Endothelial cell of umbilical vein (primary cell): ENCODE results near the gene IGFBP2. TPM values are rescaled to one million over a fixed set of nuclear protein-coding genes. Genes with fewer than 3 reads are reported as not detected.

Experiments used
- BruUV-seq: library from RNA; stranded (reverse); fragments of 400-500 nt; replicated peaks from 2 replicates; lab custom pipeline; 2021; lab: Mats Ljungman, UMichigan
- CTCF ChIA-PET: fragments of 300-600, 350-600 bp; sonication (Branson Sonifier 250); formaldehyde crosslinking; loops from one replicate; lab custom pipeline; 2021; ENCODE audit warnings: antibody characterized with exemption, inconsistent platforms; lab: Charles Lee
- POLR2A ChIA-PET: fragments of 300-600, 350-600 bp; sonication (Branson Sonifier 250); formaldehyde crosslinking; loops from one replicate; lab custom pipeline; 2021; ENCODE audit warnings: antibody characterized with exemption, inconsistent platforms; lab: Charles Lee
- DNase-seq: peaks from one replicate; pipeline ENCODE4 v3.0.0-alpha.2; 2011; ENCODE audit warnings: low read depth, low spot score
- FAIRE-seq: peaks from 2 replicates; lab custom pipeline; 2011; peaks lifted over from hg19 to GRCh38; lab: Jason Lieb, UNC
- H2AFZ ChIP-seq: 2 replicates; pipeline ENCODE4 v1.6.0; 2012; ENCODE audit warnings: low read depth, low read length, control low read depth, inconsistent platforms
- H3K27ac ChIP-seq: 2 replicates; pipeline ENCODE4 v1.5.1; 2011; ENCODE audit warnings: low read depth, mild to moderate bottlenecking, control low read depth, low read length, moderate library complexity; ENCODE audit not compliant: insufficient read depth
- H3K27me3 ChIP-seq, 2 experiments: 2 replicates each; pipeline versions ENCODE4 v1.6.0 to v1.6.1; 2011; ENCODE audit warnings: low read length in 2 of 2, mixed read lengths in 1 of 2; ENCODE audit not compliant: control insufficient read depth in 2 of 2, insufficient read depth in 2 of 2
- H3K36me3 ChIP-seq, 2 experiments: 2 replicates in 1 of 2; 3 replicates in 1 of 2; pipeline ENCODE4 v1.5.1; 2011; ENCODE audit warnings: low read length in 2 of 2, mild to moderate bottlenecking in 1 of 2, moderate library complexity in 1 of 2; ENCODE audit not compliant: control insufficient read depth in 2 of 2, insufficient read depth in 2 of 2; ENCODE audit errors: extremely low read depth in 1 of 2
- H3K4me1 ChIP-seq: 3 replicates; pipeline ENCODE4 v1.5.1; 2011; ENCODE audit warnings: mild to moderate bottlenecking, low read length; ENCODE audit not compliant: control insufficient read depth, insufficient read depth; ENCODE audit errors: extremely low read depth
- H3K4me2 ChIP-seq: 2 replicates; pipeline ENCODE4 v1.6.1; 2011; ENCODE audit warnings: low read length, control low read depth, mixed read lengths; ENCODE audit not compliant: insufficient read depth
- H3K4me3 ChIP-seq, 3 experiments: fragments of 200-600 bp in 1 of 3; sonication (generic), shearing (Covaris generic) in 1 of 3; replicated peaks in 1 of 3; 2 replicates each; pipeline ENCODE4 v1.5.1; 2011 to 2016; ENCODE audit warnings: control low read depth in 3 of 3, low read length in 3 of 3, mild to moderate bottlenecking in 2 of 3, inconsistent platforms in 1 of 3, low read depth in 1 of 3, moderate library complexity in 1 of 3; ENCODE audit not compliant: insufficient read depth in 1 of 3
- H3K79me2 ChIP-seq: 2 replicates; pipeline ENCODE4 v1.6.0; 2012; ENCODE audit warnings: low read length, inconsistent platforms; ENCODE audit not compliant: control insufficient read depth, insufficient read depth
- H3K9ac ChIP-seq: replicated peaks from 2 replicates; pipeline ENCODE3; 2011; ENCODE audit warnings: low read length, control low read depth; ENCODE audit not compliant: insufficient read depth; ENCODE audit errors: extremely low read depth
- H3K9me1 ChIP-seq: replicated peaks from 3 replicates; pipeline ENCODE4 v1.6.0; 2011; ENCODE audit warnings: mild to moderate bottlenecking, low read length; ENCODE audit not compliant: control insufficient read depth, insufficient read depth; ENCODE audit errors: extremely low read depth
- H3K9me3 ChIP-seq: replicated peaks from 2 replicates; pipeline ENCODE4 v1.5.1; 2012; ENCODE audit warnings: low read length, inconsistent platforms; ENCODE audit not compliant: control insufficient read depth, insufficient read depth
- H4K20me1 ChIP-seq: replicated peaks from 2 replicates; pipeline ENCODE3; 2011; ENCODE audit warnings: mild to moderate bottlenecking, low read length; ENCODE audit not compliant: control insufficient read depth, insufficient read depth; ENCODE audit errors: extremely low read depth
- EZH2 ChIP-seq: IDR thresholded peaks from 2 replicates; pipeline ENCODE4 v1.6.1; 2012; ENCODE audit warnings: borderline replicate concordance, low read depth, mild to moderate bottlenecking, moderate library complexity, low read length, inconsistent platforms; ENCODE audit not compliant: severe bottlenecking
- dilution Hi-C: fragments of 300-500 bp; cut with MboI; formaldehyde crosslinking; loops from one replicate; pipeline ENCODE4 v1.15.0; 2019; ENCODE audit warnings: low sequenced_read_pairs; ENCODE audit not compliant: extremely low pct_ligation_motif_present
- intact Hi-C: fragments of 100-400 bp; cut with micrococcal nuclease; formaldehyde crosslinking; loops from one replicate; pipeline ENCODE4 v1.10.0; 2022
- polyA plus RNA-seq, 4 experiments: library from polyadenylated mRNA; depleted of rRNA in 3 of 4; stranded (reverse) in 3 of 4; unstranded in 1 of 4; fragments of >200 nt; gene quantifications; 2 replicates each; pipeline versions ENCODE4 v1.2.1 to v1.2.3, GENCODE V29; 2011 to 2012; ENCODE audit warnings: missing spikeins in 1 of 4
- total RNA-seq: library from RNA; stranded (reverse); gene quantifications from 2 replicates; pipeline ENCODE4 v1.2.3, GENCODE V29; 2021
- TF ChIP-seq, protein P1 (sequence below), 2 donors: IDR thresholded peaks; 1 replicate in 1 of 2; 2 replicates in 1 of 2; pipeline ENCODE4 v1.5.1; 2011; ENCODE audit warnings: low read length in 2 of 2, mild to moderate bottlenecking in 2 of 2, moderate library complexity in 2 of 2, control low read depth in 1 of 2, inconsistent platforms in 1 of 2, low read depth in 1 of 2; ENCODE audit not compliant: insufficient read depth in 1 of 2; ENCODE audit errors: extremely low read depth in 1 of 2

IGFBP2 gene
- total and polyA plus RNA-seq, 2 donors (not counting 3 experiments of a cell fraction or from before 2014, with no cell fraction given) = 212 to 261 TPM

DNA sequence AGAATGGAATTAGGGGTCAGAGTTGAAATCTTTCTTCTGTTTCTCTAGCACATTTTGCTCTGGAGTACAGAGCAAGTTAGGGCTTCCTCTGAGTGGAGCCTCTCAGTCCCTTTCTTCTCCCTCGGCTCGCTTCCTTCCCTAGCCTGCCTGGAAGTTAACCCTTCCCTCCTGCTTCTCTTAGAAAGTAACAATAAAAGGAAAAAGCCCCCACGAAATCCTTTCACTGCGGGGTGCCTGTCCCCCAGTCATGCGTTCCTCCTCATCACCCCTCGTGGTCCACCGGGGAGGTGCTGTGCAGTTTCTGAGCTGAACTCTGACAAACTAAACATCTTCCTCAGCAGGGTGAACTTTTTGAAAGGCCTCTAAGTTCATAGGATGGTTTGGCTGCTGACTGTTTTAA, 2.0 kb downstream of the IGFBP2 start:
- H3K4me1 ChIP-seq = peaks cover 30% of the 10 kb centered on the region
- no peaks in the 10 kb centered on the region for H4K20me1 ChIP-seq
- H3K9ac ChIP-seq = peak overlapping the region; percentile 57
- no peak for TF ChIP-seq EZH2
- TF ChIP-seq, protein P1, sequence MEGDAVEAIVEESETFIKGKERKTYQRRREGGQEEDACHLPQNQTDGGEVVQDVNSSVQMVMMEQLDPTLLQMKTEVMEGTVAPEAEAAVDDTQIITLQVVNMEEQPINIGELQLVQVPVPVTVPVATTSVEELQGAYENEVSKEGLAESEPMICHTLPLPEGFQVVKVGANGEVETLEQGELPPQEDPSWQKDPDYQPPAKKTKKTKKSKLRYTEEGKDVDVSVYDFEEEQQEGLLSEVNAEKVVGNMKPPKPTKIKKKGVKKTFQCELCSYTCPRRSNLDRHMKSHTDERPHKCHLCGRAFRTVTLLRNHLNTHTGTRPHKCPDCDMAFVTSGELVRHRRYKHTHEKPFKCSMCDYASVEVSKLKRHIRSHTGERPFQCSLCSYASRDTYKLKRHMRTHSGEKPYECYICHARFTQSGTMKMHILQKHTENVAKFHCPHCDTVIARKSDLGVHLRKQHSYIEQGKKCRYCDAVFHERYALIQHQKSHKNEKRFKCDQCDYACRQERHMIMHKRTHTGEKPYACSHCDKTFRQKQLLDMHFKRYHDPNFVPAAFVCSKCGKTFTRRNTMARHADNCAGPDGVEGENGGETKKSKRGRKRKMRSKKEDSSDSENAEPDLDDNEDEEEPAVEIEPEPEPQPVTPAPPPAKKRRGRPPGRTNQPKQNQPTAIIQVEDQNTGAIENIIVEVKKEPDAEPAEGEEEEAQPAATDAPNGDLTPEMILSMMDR (IDR thresholded peaks at IDR 0.05; ENCODE audit: extremely low read depth in 1 of 2, insufficient read depth in 1 of 2, low read depth in 1 of 2, low read length in 2 of 2) = peak in 1 of 2 donors; percentile 1
- dilution Hi-C loops = no loop called here
- peak; percentile 48 for FAIRE-seq
- TSS peak; percentile 25 for BruUV-seq
- H3K36me3 ChIP-seq = no peaks in the 10 kb centered on the region
- H3K9me3 ChIP-seq = no peaks in the 10 kb centered on the region
- intact Hi-C loops = loop anchor here (1.0 to 10.0 kb wide), 4 partner anchors 100 to 520 kb away; no protein-coding TSS in a partner anchor
- peak overlapping the region; percentile 79 for H3K4me2 ChIP-seq
- ChIA-PET CTCF (interaction anchor here (1.0 to 3.3 kb wide), 5 partner anchors 16 to 119 kb away, joined by 3 to 20 read pairs (median 4); no protein-coding TSS in a partner anchor), POLR2A (no interaction called here)
- peak overlapping the region; percentile 13 to 59 (median 52) for H3K4me3 ChIP-seq
- no peaks in the 10 kb centered on the region for H3K9me1 ChIP-seq
- peak overlapping the region; percentile 49 for H2AFZ ChIP-seq
- peak; percentile 36 for DNase-seq
- peaks cover 5 to 6% of the 10 kb centered on the region in 2 experiments for H3K27me3 ChIP-seq
- H3K27ac ChIP-seq = peak overlapping the region; percentile 53
- H3K79me2 ChIP-seq = peaks cover 20% of the 10 kb centered on the region
